Measurements from ENCODE around the gene VIT. TPM values are rescaled to one million over a fixed set of nuclear protein-coding genes. Genes with fewer than 3 reads are reported as not detected.

The VIT gene
- total RNA-seq, 3 donors from 2014 or later (not counting 1 experiment from before 2014, with no cell fraction given) = 1.4 to 1.9 (median 1.7) TPM

DNA sequence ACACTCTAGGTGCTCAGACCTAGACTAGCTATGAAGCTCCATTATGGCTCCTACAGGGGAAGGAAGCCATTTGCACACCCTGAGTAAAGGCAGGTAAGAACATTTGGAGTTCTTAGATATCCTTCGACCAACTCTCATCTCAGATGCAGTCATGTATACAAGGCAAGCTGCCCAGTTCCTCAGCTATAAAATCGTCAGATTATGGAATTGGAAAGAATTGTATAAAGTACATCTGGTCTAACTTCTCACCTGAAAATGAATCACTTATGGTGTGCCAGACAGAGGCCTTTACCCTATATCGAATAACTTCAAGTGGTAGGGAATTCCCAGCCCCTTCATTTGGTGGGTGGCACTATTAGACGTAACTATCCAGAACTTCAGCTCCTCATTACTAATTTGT, 79.3 kb downstream of the VIT start:
- TF ChIP-seq, protein P1, sequence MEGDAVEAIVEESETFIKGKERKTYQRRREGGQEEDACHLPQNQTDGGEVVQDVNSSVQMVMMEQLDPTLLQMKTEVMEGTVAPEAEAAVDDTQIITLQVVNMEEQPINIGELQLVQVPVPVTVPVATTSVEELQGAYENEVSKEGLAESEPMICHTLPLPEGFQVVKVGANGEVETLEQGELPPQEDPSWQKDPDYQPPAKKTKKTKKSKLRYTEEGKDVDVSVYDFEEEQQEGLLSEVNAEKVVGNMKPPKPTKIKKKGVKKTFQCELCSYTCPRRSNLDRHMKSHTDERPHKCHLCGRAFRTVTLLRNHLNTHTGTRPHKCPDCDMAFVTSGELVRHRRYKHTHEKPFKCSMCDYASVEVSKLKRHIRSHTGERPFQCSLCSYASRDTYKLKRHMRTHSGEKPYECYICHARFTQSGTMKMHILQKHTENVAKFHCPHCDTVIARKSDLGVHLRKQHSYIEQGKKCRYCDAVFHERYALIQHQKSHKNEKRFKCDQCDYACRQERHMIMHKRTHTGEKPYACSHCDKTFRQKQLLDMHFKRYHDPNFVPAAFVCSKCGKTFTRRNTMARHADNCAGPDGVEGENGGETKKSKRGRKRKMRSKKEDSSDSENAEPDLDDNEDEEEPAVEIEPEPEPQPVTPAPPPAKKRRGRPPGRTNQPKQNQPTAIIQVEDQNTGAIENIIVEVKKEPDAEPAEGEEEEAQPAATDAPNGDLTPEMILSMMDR (IDR thresholded peaks at IDR 0.05) = no peak
- Histone ChIP-seq H3K27me3 (ENCODE audit: control insufficient read depth, insufficient read depth, low read length) (no peaks in the 10 kb centered on the region), H3K4me3 (ENCODE audit: low read length) (no peak overlapping the region), H3K27ac (ENCODE audit: low read length) (no peak overlapping the region), H3K4me1 (ENCODE audit: control insufficient read depth, insufficient read depth, low read length) (no peaks in the 10 kb centered on the region), H3K9me3 (ENCODE audit: control insufficient read depth, insufficient read depth, low read length) (no peaks in the 10 kb centered on the region), H3K36me3 (ENCODE audit: control insufficient read depth, insufficient read depth, low read length) (no peaks in the 10 kb centered on the region)
- Mint-ChIP-seq H3K36me3 (no peaks in the 10 kb centered on the region), H3K27me3 (ENCODE audit: low read depth in 2 of 2) (no peaks in the 10 kb centered on the region), H3K4me3 (no peak overlapping the region), H3K4me1 (peaks cover 8% of the 10 kb centered on the region in 2 donors), H3K27ac (no peak overlapping the region), H3K9me3 (no peaks in the 10 kb centered on the region)
- 80% methylated on average over 3 of the region's 4 CpGs for WGBS (ENCODE audit: insufficient coverage)
- DNase-seq (no peak), ATAC-seq (no peak)
- intact Hi-C loops (cut with micrococcal nuclease) = no loop called here

GRCh38 chr2:36777272-36777671, 80.8 kb downstream of the VIT start:
- Histone ChIP-seq H3K27me3 (ENCODE audit: control insufficient read depth, insufficient read depth, low read length) (no peaks in the 10 kb centered on the region), H3K36me3 (ENCODE audit: control insufficient read depth, insufficient read depth, low read length) (no peaks in the 10 kb centered on the region), H3K27ac (ENCODE audit: low read length) (no peak overlapping the region), H3K9me3 (ENCODE audit: control insufficient read depth, insufficient read depth, low read length) (no peaks in the 10 kb centered on the region), H3K4me1 (ENCODE audit: control insufficient read depth, insufficient read depth, low read length) (no peaks in the 10 kb centered on the region), H3K4me3 (ENCODE audit: low read length) (no peak overlapping the region)
- intact Hi-C loops (cut with micrococcal nuclease) = no loop called here
- H3K4me3 Mint-ChIP-seq = no peak overlapping the region
- no peak for DNase-seq
- ATAC-seq = no peak
- H3K9me3 Mint-ChIP-seq = no peaks in the 10 kb centered on the region
- H3K27me3 Mint-ChIP-seq (ENCODE audit: low read depth in 2 of 2) = no peaks in the 10 kb centered on the region
- WGBS (ENCODE audit: insufficient coverage) = 82% methylated on average over 2 of the region's 2 CpGs
- TF ChIP-seq, protein P1 (IDR thresholded peaks at IDR 0.05) = no peak
- H3K4me1 Mint-ChIP-seq = peaks cover 7% of the 10 kb centered on the region in 2 donors
- H3K27ac Mint-ChIP-seq = no peak overlapping the region
- no peaks in the 10 kb centered on the region for H3K36me3 Mint-ChIP-seq

DNA sequence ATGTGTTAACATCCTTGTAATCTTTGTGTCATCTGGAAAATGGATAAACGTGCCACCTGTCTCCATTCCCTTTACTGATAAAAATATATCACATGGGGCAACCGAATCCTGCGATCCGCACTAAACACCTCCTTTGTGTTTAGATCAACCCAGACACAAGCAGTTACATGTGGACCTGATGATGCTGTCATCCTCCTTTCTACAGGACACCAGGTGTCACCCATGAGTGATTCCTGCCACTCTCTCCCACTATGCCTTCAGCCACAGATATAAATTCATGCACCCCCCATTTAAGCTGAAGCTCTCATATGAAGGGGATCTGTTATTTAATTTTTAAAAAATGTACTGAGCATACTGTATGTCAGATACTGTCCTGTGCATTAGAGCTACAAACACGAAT, 81.3 kb downstream of the VIT start:
- TF ChIP-seq, protein P1 (IDR thresholded peaks at IDR 0.05) = no peak
- no peak overlapping the region for H3K27ac ChIP-seq (ENCODE audit: low read length)
- 83% methylated on average over 5 of the region's 5 CpGs for WGBS (ENCODE audit: insufficient coverage)
- no peak overlapping the region for H3K4me3 Mint-ChIP-seq
- H3K9me3 Mint-ChIP-seq = no peaks in the 10 kb centered on the region
- H3K4me3 ChIP-seq (ENCODE audit: low read length) = no peak overlapping the region
- peaks cover 7% of the 10 kb centered on the region in 2 donors for H3K4me1 Mint-ChIP-seq
- H3K4me1 ChIP-seq (ENCODE audit: control insufficient read depth, insufficient read depth, low read length) = no peaks in the 10 kb centered on the region
- H3K36me3 ChIP-seq (ENCODE audit: control insufficient read depth, insufficient read depth, low read length) = no peaks in the 10 kb centered on the region
- H3K27ac Mint-ChIP-seq = no peak overlapping the region
- no peak for ATAC-seq
- no peaks in the 10 kb centered on the region for H3K36me3 Mint-ChIP-seq
- no peaks in the 10 kb centered on the region for H3K27me3 Mint-ChIP-seq (ENCODE audit: low read depth in 2 of 2)
- DNase-seq = no peak
- no peaks in the 10 kb centered on the region for H3K9me3 ChIP-seq (ENCODE audit: control insufficient read depth, insufficient read depth, low read length)
- no peaks in the 10 kb centered on the region for H3K27me3 ChIP-seq (ENCODE audit: control insufficient read depth, insufficient read depth, low read length)
- intact Hi-C loops (cut with micrococcal nuclease) = no loop called here

DNA sequence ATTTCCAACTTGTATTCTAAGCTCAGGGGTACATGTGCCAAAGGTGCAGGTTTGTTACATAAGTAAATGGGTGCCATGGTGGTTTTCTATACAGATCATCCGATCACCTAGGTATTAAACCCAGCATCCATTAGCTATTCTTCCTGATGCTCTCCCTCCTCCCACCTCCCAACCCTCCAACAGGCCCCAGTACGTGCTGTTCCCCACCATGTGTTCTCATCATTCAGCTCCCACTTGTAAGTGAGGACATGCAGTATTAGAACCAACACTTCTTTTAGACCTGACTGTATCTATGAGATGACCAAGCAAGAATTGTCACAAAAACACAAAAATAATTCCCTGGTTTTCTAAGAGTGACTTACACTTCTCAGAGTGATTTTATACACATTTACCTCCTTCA, 83.0 kb downstream of the VIT start:
- no peaks in the 10 kb centered on the region for H3K36me3 ChIP-seq (ENCODE audit: control insufficient read depth, insufficient read depth, low read length)
- Mint-ChIP-seq H3K36me3 (no peaks in the 10 kb centered on the region), H3K27ac (no peak overlapping the region), H3K9me3 (no peaks in the 10 kb centered on the region), H3K4me3 (no peak overlapping the region), H3K27me3 (ENCODE audit: low read depth in 2 of 2) (no peaks in the 10 kb centered on the region), H3K4me1 (peaks cover 8 to 16% of the 10 kb centered on the region in 2 donors)
- 91% methylated on average over 2 of the region's 2 CpGs for WGBS (ENCODE audit: insufficient coverage)
- intact Hi-C loops (cut with micrococcal nuclease) = no loop called here
- H3K27ac ChIP-seq (ENCODE audit: low read length) = no peak overlapping the region
- ATAC-seq = no peak
- no peaks in the 10 kb centered on the region for H3K4me1 ChIP-seq (ENCODE audit: control insufficient read depth, insufficient read depth, low read length)
- TF ChIP-seq, protein P1 (IDR thresholded peaks at IDR 0.05) = no peak
- H3K27me3 ChIP-seq (ENCODE audit: control insufficient read depth, insufficient read depth, low read length) = no peaks in the 10 kb centered on the region
- DNase-seq = no peak
- no peak overlapping the region for H3K4me3 ChIP-seq (ENCODE audit: low read length)
- H3K9me3 ChIP-seq (ENCODE audit: control insufficient read depth, insufficient read depth, low read length) = no peaks in the 10 kb centered on the region
